SK-N-MC (cell line): Measurements from ENCODE around the gene CNOT8.

Experiments used
- DNase-seq: peaks from one replicate; pipeline ENCODE4 v3.0.0-alpha.2; 2011; ENCODE audit warnings: low read depth, low spot score
- H3K27ac ChIP-seq: fragments of 200-600 bp; sonication (generic); 2 replicates; pipeline ENCODE4 v1.5.1; 2016; ENCODE audit warnings: mixed run types
- H3K36me3 ChIP-seq: fragments of 200-600 bp; sonication (generic); 2 replicates; pipeline ENCODE4 v1.6.1; 2017; ENCODE audit warnings: antibody characterized with exemption, low read length, mixed read lengths; ENCODE audit not compliant: insufficient read depth
- H3K4me3 ChIP-seq: fragments of 200-600 bp; sonication (generic); 2 replicates; pipeline ENCODE4 v1.5.1; 2016
- H3K9ac ChIP-seq: fragments of 200-600 bp; sonication (generic); 2 replicates; pipeline ENCODE4 v1.8.0; 2017; ENCODE audit warnings: mixed run types, mixed read lengths; ENCODE audit not compliant: insufficient read length
- H3K9me3 ChIP-seq: fragments of 200-600 bp; sonication (generic); 2 replicates; pipeline ENCODE4 v1.6.1; 2017; ENCODE audit warnings: low read depth, mild to moderate bottlenecking, antibody characterized with exemption, low read length, moderate library complexity, mixed read lengths
- EZH2 ChIP-seq: fragments of 200-600 bp; sonication (generic); IDR thresholded peaks from one replicate; pipeline ENCODE4 v1.6.1; 2017; ENCODE audit warnings: antibody characterized with exemption
- FOXP2 ChIP-seq: optimal IDR thresholded peaks from 2 replicates; pipeline ENCODE3; 2011; ENCODE audit warnings: mild to moderate bottlenecking, moderate library complexity; ENCODE audit not compliant: insufficient read depth; ENCODE audit errors: extremely low read length, control extremely low read depth
- POLR2AphosphoS5 ChIP-seq: IDR thresholded peaks from 2 replicates; pipeline ENCODE4 v1.6.1; 2012; ENCODE audit warnings: mild to moderate bottlenecking, low read depth, low read length, borderline replicate concordance

CNOT8 gene

GRCh38 chr5:154884424-154884823 is 26.0 kb downstream of the CNOT8 start:
- H3K36me3 ChIP-seq, result peaks cover 61% of the 10 kb centered on the region

GRCh38 chr5:154885439-154885838 is 27.0 kb downstream of the CNOT8 start:
- peaks cover 19% of the 10 kb centered on the region; the same call in 1 of the 2 replicates for H3K9me3 ChIP-seq
- H3K27ac ChIP-seq, result no peak overlapping the region
- TF ChIP-seq FOXP2 (no peak), POLR2AphosphoS5 (no peak), EZH2 (no peak)
- H3K36me3 ChIP-seq, result peaks cover 63% of the 10 kb centered on the region
- no peak overlapping the region for H3K9ac ChIP-seq
- no peak overlapping the region for H3K4me3 ChIP-seq
- no peak for DNase-seq

More at GRCh38 chr5:154884424-154884823, 26.0 kb downstream of the CNOT8 start:
- no peak for TF ChIP-seq EZH2
- no peak for TF ChIP-seq POLR2AphosphoS5
- no peak for TF ChIP-seq FOXP2
- no peak overlapping the region for H3K9ac ChIP-seq
- H3K9me3 ChIP-seq, result peaks cover 20% of the 10 kb centered on the region; the same call in 1 of the 2 replicates
- no peak overlapping the region for H3K27ac ChIP-seq
- no peak for DNase-seq
- H3K4me3 ChIP-seq, result no peak overlapping the region

- TF ChIP-seq POLR2AphosphoS5 (no peak), FOXP2 (no peak), EZH2 (no peak)
- DNase-seq, result no peak
- Histone ChIP-seq H3K27ac (no peak overlapping the region), H3K9me3 (no peaks in the 10 kb centered on the region), H3K4me3 (no peak overlapping the region), H3K36me3 (peaks cover 91% of the 10 kb centered on the region), H3K9ac (no peak overlapping the region)
These were observed 33.9 kb downstream of the CNOT8 start for GRCh38 chr5:154892369-154892771.

- no peak overlapping the region for H3K27ac ChIP-seq
- H3K36me3 ChIP-seq, result peaks cover 91% of the 10 kb centered on the region
- no peak overlapping the region for H3K9ac ChIP-seq
- no peak for TF ChIP-seq FOXP2
- no peak for TF ChIP-seq EZH2
- no peak for TF ChIP-seq POLR2AphosphoS5
- H3K4me3 ChIP-seq, result no peak overlapping the region
- H3K9me3 ChIP-seq, result no peaks in the 10 kb centered on the region
- no peak for DNase-seq
These were observed 35.0 kb downstream of the CNOT8 start for GRCh38 chr5:154893381-154893780.

- DNase-seq, result no peak
- no peak overlapping the region for H3K4me3 ChIP-seq
- no peak overlapping the region for H3K27ac ChIP-seq
- no peak for TF ChIP-seq POLR2AphosphoS5
- no peak for TF ChIP-seq FOXP2
- no peak for TF ChIP-seq EZH2
- no peak overlapping the region for H3K9ac ChIP-seq
- peaks cover 86% of the 10 kb centered on the region for H3K36me3 ChIP-seq
- H3K9me3 ChIP-seq, result no peaks in the 10 kb centered on the region
These were observed 37.5 kb downstream of the CNOT8 start for GRCh38 chr5:154895606-154896561.

- H3K9ac ChIP-seq, result no peak overlapping the region
- H3K27ac ChIP-seq, result no peak overlapping the region
- TF ChIP-seq FOXP2 (no peak), POLR2AphosphoS5 (no peak), EZH2 (no peak)
- peaks cover 86% of the 10 kb centered on the region for H3K36me3 ChIP-seq
- H3K4me3 ChIP-seq, result no peak overlapping the region
- H3K9me3 ChIP-seq, result no peaks in the 10 kb centered on the region
- no peak for DNase-seq
These were observed 38.2 kb downstream of the CNOT8 start for GRCh38 chr5:154896562-154897165.

GRCh38 chr5:154898210-154898609 is 39.8 kb downstream of the CNOT8 start:
- Histone ChIP-seq H3K27ac (no peak overlapping the region; the same call in 1 of the 2 replicates), H3K36me3 (peaks cover 90% of the 10 kb centered on the region), H3K4me3 (no peak overlapping the region), H3K9ac (no peak overlapping the region), H3K9me3 (no peaks in the 10 kb centered on the region)
- DNase-seq, result no peak
- no peak for TF ChIP-seq FOXP2
- TF ChIP-seq EZH2, result no peak
- no peak for TF ChIP-seq POLR2AphosphoS5

- no peak for TF ChIP-seq POLR2AphosphoS5
- no peak for TF ChIP-seq FOXP2
- TF ChIP-seq EZH2, result no peak
- peak; percentile 14 for DNase-seq
- no peaks in the 10 kb centered on the region for H3K9me3 ChIP-seq
- H3K36me3 ChIP-seq, result peaks cover 88% of the 10 kb centered on the region
- no peak overlapping the region for H3K9ac ChIP-seq
- peak overlapping the region; percentile 32; the same call in 1 of the 2 replicates for H3K4me3 ChIP-seq
- peak overlapping the region; percentile 59 for H3K27ac ChIP-seq
These were observed 40.9 kb downstream of the CNOT8 start for GRCh38 chr5:154899151-154899816.
